Measurements from ENCODE around the gene COL24A1.

COL24A1 gene

DNA sequence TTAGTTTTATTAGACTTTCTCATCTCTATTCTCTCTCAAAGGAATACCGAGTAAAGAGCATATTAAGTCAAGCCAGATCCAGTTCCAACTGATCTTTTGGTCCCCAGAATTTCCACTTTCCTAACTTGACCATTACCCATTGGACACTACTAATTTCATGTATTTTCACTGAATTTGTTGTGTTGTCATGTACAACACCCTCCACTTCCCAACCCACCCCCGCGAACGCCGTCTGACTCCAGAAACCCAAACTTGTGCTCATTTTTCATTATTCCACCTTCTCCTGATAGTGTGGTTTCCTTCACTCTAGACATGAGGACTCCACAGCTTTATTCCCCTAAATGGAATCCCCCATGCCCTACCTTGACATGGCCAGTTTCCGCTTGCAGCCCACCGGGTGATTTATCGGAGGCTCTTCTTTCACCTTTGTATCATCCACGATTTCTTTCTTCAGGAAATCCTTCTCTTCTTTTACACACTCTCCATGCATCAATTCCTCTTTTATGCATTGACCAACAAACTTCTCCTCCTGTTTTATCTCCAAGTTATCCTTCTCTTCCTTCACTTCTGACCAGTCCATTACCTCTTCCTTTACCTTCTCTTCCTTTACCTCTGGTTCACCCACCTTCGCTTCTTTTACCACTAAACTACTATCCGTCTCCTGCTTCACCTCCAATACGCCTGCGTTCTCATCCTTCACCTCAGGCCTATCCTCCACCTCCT lies 449.1 kb downstream of the COL24A1 start:
- H3K9me3 Mint-ChIP-seq = no peaks in the 10 kb centered on the region
- DNase-seq = no peak
- no peak overlapping the region for H3K4me3 Mint-ChIP-seq
- H3K4me1 Mint-ChIP-seq = peaks cover 11% of the 10 kb centered on the region
- no peak overlapping the region for H3K27ac Mint-ChIP-seq
- H3K27me3 Mint-ChIP-seq = no peaks in the 10 kb centered on the region
- peak; percentile 48 for ATAC-seq

DNA sequence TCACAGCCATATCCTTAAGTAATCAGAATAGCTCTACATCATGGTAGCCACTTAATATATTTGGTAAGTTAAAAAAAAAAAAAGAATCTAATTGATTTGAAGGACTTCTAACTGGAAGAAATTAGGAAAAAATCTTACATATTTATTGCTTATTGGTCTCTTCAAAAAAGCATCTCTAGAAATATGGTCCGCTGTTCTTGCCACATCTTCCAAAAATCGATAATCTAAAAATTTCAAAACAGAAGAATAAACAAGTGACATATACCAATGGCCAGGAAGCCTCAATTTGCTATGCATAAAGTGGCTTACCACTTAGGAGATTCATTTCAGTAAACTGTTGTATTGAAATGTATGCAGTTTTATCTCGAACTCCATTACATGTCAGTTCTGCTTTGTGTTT lies 450.6 kb downstream of the COL24A1 start:
- no peak overlapping the region for H3K27ac Mint-ChIP-seq
- ATAC-seq = no peak
- DNase-seq = no peak
- H3K9me3 Mint-ChIP-seq = no peaks in the 10 kb centered on the region
- H3K4me3 Mint-ChIP-seq = peak overlapping the region in 1 of 2 donors; percentile 65
- peaks cover 11% of the 10 kb centered on the region for H3K4me1 Mint-ChIP-seq
- no peaks in the 10 kb centered on the region for H3K27me3 Mint-ChIP-seq

DNA sequence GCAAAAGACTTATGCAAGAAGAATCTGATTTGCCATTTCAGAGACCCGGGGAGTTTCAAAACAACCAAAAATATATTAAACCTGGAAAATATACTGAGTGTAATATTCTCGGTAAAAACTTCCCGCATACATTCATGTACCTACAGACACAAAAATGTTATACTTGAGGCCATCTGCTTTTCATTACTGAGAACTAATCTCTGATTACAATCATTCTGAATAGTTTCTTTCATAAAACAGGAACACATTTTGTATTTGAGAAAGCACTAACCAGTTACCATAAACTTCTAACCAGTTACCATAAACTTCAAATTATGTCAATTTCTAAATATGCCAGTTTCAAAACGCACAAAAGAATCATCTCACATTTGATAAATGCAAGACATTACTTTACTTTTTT lies 456.1 kb downstream of the COL24A1 start:
- ATAC-seq (no peak), DNase-seq (no peak)
- Mint-ChIP-seq H3K4me3 (no peak overlapping the region), H3K27me3 (no peaks in the 10 kb centered on the region), H3K27ac (no peak overlapping the region), H3K9me3 (no peaks in the 10 kb centered on the region), H3K4me1 (peaks cover 11% of the 10 kb centered on the region)

DNA sequence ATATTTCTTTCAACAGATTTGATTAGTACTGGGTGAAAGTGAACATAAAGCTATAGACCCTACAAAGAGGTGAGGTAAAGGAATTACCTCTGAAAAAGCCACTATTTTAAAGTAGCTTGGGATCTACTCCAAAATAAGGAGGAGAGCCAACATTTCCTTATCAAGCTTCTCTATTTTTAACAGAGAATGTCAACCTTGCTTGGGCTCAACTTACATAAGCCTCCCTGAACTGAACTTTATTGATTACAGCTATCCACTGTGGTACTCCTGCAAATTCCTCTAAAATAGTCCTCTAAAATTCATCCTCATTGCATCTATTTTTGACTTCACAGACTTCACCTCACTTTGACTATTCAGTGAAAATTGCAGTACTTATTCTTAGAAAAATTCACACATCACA lies 458.7 kb downstream of the COL24A1 start:
- no peak for ATAC-seq
- Mint-ChIP-seq H3K27me3 (no peaks in the 10 kb centered on the region), H3K27ac (no peak overlapping the region), H3K4me1 (peaks cover 12% of the 10 kb centered on the region), H3K9me3 (no peaks in the 10 kb centered on the region), H3K4me3 (no peak overlapping the region)
- DNase-seq = no peak

DNA sequence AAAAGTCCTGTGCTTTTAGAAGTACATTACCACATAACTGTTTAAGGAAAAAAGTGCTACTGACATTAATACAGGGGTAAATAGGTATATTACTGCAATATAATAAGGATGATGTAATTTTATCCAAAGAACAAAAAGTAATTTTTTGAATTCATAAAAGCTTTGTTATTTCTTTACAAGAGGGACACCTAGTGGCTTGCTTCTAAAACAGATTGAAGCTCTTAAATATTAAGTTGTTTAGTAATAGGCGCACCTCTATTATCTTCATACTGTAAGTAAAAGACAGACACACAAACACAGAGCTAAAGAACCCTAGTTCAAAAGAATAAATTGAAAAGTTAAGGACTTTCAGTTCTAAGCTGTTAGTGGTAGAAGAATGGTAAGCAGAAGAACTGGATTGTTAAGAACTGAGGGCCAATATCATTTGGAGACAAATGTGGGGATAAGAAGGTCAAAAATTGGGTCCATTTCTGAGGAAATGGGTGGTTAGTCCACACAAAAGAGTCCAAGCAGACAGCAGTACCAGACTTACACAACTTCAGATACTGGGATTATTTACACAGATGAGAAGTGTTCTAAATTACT lies 463.8 kb downstream of the COL24A1 start:
- DNase-seq (no peak), ATAC-seq (no peak)
- no peaks in the 10 kb centered on the region for H3K9me3 Mint-ChIP-seq
- no peak overlapping the region for H3K4me3 Mint-ChIP-seq
- no peaks in the 10 kb centered on the region for H3K27me3 Mint-ChIP-seq
- H3K4me1 Mint-ChIP-seq = peaks cover 19% of the 10 kb centered on the region
- H3K27ac Mint-ChIP-seq = peak overlapping the region in 1 of 2 donors; percentile 54

DNA sequence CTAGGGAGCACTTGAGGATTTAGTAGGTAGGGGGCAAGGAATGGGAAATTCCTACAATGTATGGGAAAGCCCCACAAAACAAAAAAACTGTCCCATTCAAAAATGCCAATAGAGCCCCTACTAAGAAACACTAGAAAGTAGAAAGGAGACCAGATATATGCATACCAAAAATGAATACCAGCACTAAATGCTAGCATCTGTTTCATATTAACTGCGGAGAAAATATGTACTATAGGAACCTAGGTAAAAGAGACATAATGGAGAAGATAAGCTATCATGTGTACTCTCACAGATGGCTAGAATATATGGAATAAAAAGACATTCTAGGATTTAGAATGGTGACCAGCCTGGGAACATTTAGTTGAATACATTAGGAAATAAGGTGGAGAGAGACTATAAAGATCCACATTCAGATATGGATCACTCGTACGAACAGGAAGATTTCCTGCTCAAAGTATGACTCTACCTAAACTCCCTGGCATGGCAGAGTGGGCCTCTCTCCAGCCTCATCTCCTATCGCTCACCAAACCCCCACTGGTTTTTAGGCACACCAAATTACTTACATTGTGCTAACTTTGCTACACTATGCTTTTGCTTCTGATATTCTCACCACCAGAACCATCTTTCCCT lies 466.7 kb downstream of the COL24A1 start:
- no peaks in the 10 kb centered on the region for H3K9me3 Mint-ChIP-seq
- H3K27me3 Mint-ChIP-seq = no peaks in the 10 kb centered on the region
- ATAC-seq = no peak
- no peak overlapping the region for H3K27ac Mint-ChIP-seq
- H3K4me3 Mint-ChIP-seq = no peak overlapping the region
- no peak for DNase-seq
- peaks cover 19% of the 10 kb centered on the region for H3K4me1 Mint-ChIP-seq

DNA sequence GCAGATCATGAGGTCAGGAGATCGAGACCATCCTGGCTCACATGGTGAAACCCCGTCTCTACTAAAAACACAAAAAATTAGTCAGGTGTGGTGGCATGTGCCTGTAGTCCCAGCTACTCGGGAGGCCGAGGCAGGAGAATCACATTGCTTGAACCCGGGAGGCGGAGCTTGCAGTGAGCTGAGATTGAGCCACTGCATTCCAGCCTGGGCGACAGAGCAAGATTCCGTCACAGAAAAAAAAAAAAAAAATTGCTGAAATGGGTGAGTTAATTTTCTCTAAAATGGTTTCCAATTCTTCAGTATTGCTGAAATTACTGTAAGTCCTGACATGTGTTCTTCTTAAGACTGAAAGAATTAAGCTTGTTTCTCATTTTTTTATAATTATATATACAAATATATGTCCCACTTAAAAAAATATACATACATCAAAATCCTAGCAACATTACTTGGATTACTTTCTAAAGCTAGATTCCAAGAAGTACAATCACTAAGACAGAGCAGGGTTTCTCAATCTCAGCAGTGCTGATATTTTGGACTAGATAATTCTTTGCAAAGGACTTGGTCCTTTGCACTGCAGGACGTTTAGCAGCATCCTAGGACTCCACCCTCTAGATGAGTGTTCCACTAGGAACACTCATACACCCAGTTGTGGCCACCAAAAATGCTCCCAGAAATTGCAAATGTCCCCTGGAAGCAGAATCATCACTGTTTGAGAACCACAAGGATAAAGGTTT lies 473.1 kb downstream of the COL24A1 start:
- Mint-ChIP-seq H3K27ac (no peak overlapping the region), H3K9me3 (no peaks in the 10 kb centered on the region), H3K4me1 (no peaks in the 10 kb centered on the region)

DNA sequence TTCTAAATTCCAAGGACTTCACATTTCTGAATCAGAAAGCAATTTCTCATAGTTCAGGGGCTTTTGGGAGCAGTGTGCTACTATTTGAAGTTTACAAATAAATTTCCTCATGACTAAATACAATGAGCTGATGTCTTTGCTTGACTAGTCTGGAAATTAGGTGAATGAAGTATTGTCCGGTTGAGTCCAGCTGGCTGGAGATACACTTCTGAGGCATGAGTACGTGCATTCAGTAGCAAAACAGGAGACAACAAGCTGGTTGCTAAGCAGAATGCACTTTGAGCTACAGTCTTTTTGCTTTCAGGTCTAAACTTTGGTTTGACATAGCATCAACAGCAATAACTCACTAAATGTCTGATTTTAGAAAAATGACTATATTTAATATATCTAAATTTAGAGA lies 475.5 kb downstream of the COL24A1 start:
- peak overlapping the region in 1 of 2 donors; percentile 40 for H3K27ac Mint-ChIP-seq

More for the DNA sequence above, 473.1 kb downstream of the COL24A1 start:
- Mint-ChIP-seq H3K4me3 (no peak overlapping the region), H3K27me3 (no peaks in the 10 kb centered on the region)
- ATAC-seq (no peak), DNase-seq (no peak)

More for the DNA sequence above, 475.5 kb downstream of the COL24A1 start:
- ATAC-seq (no peak), DNase-seq (no peak)
- no peak overlapping the region for H3K4me3 Mint-ChIP-seq
- no peaks in the 10 kb centered on the region for H3K4me1 Mint-ChIP-seq
- H3K27me3 Mint-ChIP-seq = no peaks in the 10 kb centered on the region
- H3K9me3 Mint-ChIP-seq = no peaks in the 10 kb centered on the region

Measured in stimulated activated naive CD8-positive, alpha-beta T cell treated with anti-CD3 and anti-CD28 coated beads, Interleukin-15, amount 100 ng/mL, for 72 hours (primary cell).